Measurements from ENCODE around the gene EPS8L2. TPM values are rescaled to one million over a fixed set of nuclear protein-coding genes. Genes with fewer than 3 reads are reported as not detected.

The EPS8L2 gene
- total RNA-seq, 4 donors from 2014 or later: 14.1 to 27.6 (median 22.3) TPM

- ATAC-seq (ENCODE audit: low FRiP score) (no peak), DNase-seq (ENCODE audit: low spot score) (no peak)
- no peak for TF ChIP-seq CTCF (IDR thresholded peaks at IDR 0.05)
Measured at GRCh38 chr11:772429-773390, 66.7 kb downstream of the EPS8L2 start.

GRCh38 chr11:773425-773824 lies 67.4 kb downstream of the EPS8L2 start:
- TF ChIP-seq CTCF (IDR thresholded peaks at IDR 0.05): no peak
- no peak for ATAC-seq (ENCODE audit: low FRiP score)
- no peak for DNase-seq (ENCODE audit: low spot score)

- ATAC-seq (ENCODE audit: low FRiP score): no peak
- no peak for DNase-seq (ENCODE audit: low spot score)
- TF ChIP-seq CTCF (IDR thresholded peaks at IDR 0.05): no peak
Measured at GRCh38 chr11:773830-774229, 67.8 kb downstream of the EPS8L2 start.

- no peak for DNase-seq (ENCODE audit: low spot score)
- no peak for ATAC-seq (ENCODE audit: low FRiP score)
Measured at GRCh38 chr11:774873-775592, 69.0 kb downstream of the EPS8L2 start.

GRCh38 chr11:776263-776560 lies 70.2 kb downstream of the EPS8L2 start:
- ATAC-seq (ENCODE audit: low FRiP score): no peak
- DNase-seq (ENCODE audit: low spot score): no peak
- TF ChIP-seq CTCF (IDR thresholded peaks at IDR 0.05): no peak

More at GRCh38 chr11:774873-775592, 69.0 kb downstream of the EPS8L2 start:
- TF ChIP-seq CTCF (IDR thresholded peaks at IDR 0.05): no peak

- DNase-seq (ENCODE audit: low spot score): no peak
- peak; percentile 40 for ATAC-seq (ENCODE audit: low FRiP score)
- no peak for TF ChIP-seq CTCF (IDR thresholded peaks at IDR 0.05)
Measured at GRCh38 chr11:776561-777287, 70.7 kb downstream of the EPS8L2 start.

Other genes starting within 250 kb of the EPS8L2 start
- 100 to 1,000 TPM; 218 to 259 (median 230) TPM for gene RNH1, start 199.0 kb upstream of the EPS8L2 start, total RNA-seq
- 10 to 100 TPM; 30.1 to 44.9 (median 35.0) TPM for gene HRAS, start 170.7 kb upstream of the EPS8L2 start, total RNA-seq
- under 1 TPM in 3 of 4 donors, not detected in 1; 0.24 to 0.38 (median 0.32) TPM for gene LRRC56, start 168.7 kb upstream of the EPS8L2 start, total RNA-seq
- 1 to 10 TPM in 3 of 4 donors, under 1 TPM in 1; 0.95 to 5.5 (median 1.7) TPM for gene LMNTD2, start 145.5 kb upstream of the EPS8L2 start, total RNA-seq
- gene RASSF7, start 145.3 kb upstream of the EPS8L2 start, total RNA-seq: 10 to 100 TPM in 3 of 4 donors, 1 to 10 TPM in 1; 9.1 to 31.8 (median 13.4) TPM
- gene PHRF1, start 129.8 kb upstream of the EPS8L2 start, total RNA-seq: 10 to 100 TPM; 14.7 to 34.9 (median 22.4) TPM
- gene IRF7, start 90.3 kb upstream of the EPS8L2 start, total RNA-seq: 10 to 100 TPM; 15.4 to 56.8 (median 35.6) TPM
- not detected for gene CDHR5, start 81.3 kb upstream of the EPS8L2 start, total RNA-seq
- not detected for gene SCT, start 79.0 kb upstream of the EPS8L2 start, total RNA-seq
- under 1 TPM in 1 of 4 donors, not detected in 3; 0.50 TPM for gene DRD4, start 69.0 kb upstream of the EPS8L2 start, total RNA-seq
- gene DEAF1, start 11.0 kb upstream of the EPS8L2 start, total RNA-seq: 10 to 100 TPM; 20.3 to 29.0 (median 23.0) TPM
- 10 to 100 TPM; 16.9 to 31.5 (median 21.1) TPM for gene TMEM80, start 10.4 kb upstream of the EPS8L2 start, total RNA-seq
- 100 to 1,000 TPM; 183 to 295 (median 239) TPM for gene TALDO1, start 41.2 kb downstream of the EPS8L2 start, total RNA-seq
- 10 to 100 TPM; 12.5 to 19.8 (median 15.1) TPM for gene GATD1, start 71.3 kb downstream of the EPS8L2 start, total RNA-seq
- not detected for gene CEND1, start 83.9 kb downstream of the EPS8L2 start, total RNA-seq
- 10 to 100 TPM in 3 of 4 donors, 1 to 10 TPM in 1; 7.5 to 21.9 (median 12.7) TPM for gene SLC25A22, start 92.0 kb downstream of the EPS8L2 start, total RNA-seq
- 10 to 100 TPM in 1 of 4 donors, 1 to 10 TPM in 3; 7.1 to 22.9 (median 8.3) TPM for gene PIDD1, start 99.0 kb downstream of the EPS8L2 start, total RNA-seq
- gene RPLP2, start 103.7 kb downstream of the EPS8L2 start, total RNA-seq: 1,000 to 10,000 TPM in 1 of 4 donors, 100 to 1,000 TPM in 3; 555 to 1,150 (median 858) TPM
- gene PNPLA2, start 112.7 kb downstream of the EPS8L2 start, total RNA-seq: 100 to 1,000 TPM; 256 to 543 (median 355) TPM
- gene CRACR2B, start 121.7 kb downstream of the EPS8L2 start, total RNA-seq: 10 to 100 TPM in 1 of 4 donors, 1 to 10 TPM in 3; 6.3 to 39.7 (median 6.9) TPM
- gene CD151, start 126.7 kb downstream of the EPS8L2 start, total RNA-seq: 100 to 1,000 TPM; 328 to 675 (median 614) TPM
- 100 to 1,000 TPM in 3 of 4 donors, 10 to 100 TPM in 1; 95.5 to 165 (median 110) TPM for gene POLR2L, start 136.3 kb downstream of the EPS8L2 start, total RNA-seq
- 100 to 1,000 TPM; 145 to 234 (median 175) TPM for gene TSPAN4, start 136.6 kb downstream of the EPS8L2 start, total RNA-seq
- 10 to 100 TPM; 56.6 to 90.5 (median 79.8) TPM for gene CHID1, start 204.6 kb downstream of the EPS8L2 start, total RNA-seq
- 100 to 1,000 TPM in 2 of 4 donors, 10 to 100 TPM in 2; 68.4 to 126 (median 99.2) TPM for gene AP2A2, start 219.6 kb downstream of the EPS8L2 start, total RNA-seq